Cerebellar cortex (tissue), 1 donor: Measurements from ENCODE around the gene C4orf50.
"Not testable (repeated sequence)": the region's sequence is repeated elsewhere in the genome, so short reads cannot be mapped to it uniquely, and the experiment has no call there.

ENCODE experiments used
- DNase-seq: peaks from one replicate; pipeline ENCODE4 v3.0.0-alpha.2; 2015; ENCODE audit warnings: low spot score

C4orf50 gene

GRCh38 chr4:5969336-5969735, 48.9 kb downstream of the C4orf50 start:
- DNase-seq = no peak

- no peak for DNase-seq
Measured at GRCh38 chr4:5968246-5968645, 50.0 kb downstream of the C4orf50 start.

- DNase-seq = no peak
Measured at GRCh38 chr4:5967783-5968182, 50.4 kb downstream of the C4orf50 start.

- DNase-seq = no peak
Measured at GRCh38 chr4:5965225-5965624, 53.0 kb downstream of the C4orf50 start.

- DNase-seq = no peak
Measured at GRCh38 chr4:5964030-5964429, 54.2 kb downstream of the C4orf50 start.

- DNase-seq = no peak
Measured at GRCh38 chr4:5963611-5964010, 54.6 kb downstream of the C4orf50 start.

GRCh38 chr4:5962416-5962815, 55.8 kb downstream of the C4orf50 start:
- peak; percentile 62 for DNase-seq

GRCh38 chr4:5960252-5960880, 57.9 kb downstream of the C4orf50 start:
- DNase-seq = no peak

- DNase-seq = no peak
Measured at GRCh38 chr4:5959211-5959982, 58.8 kb downstream of the C4orf50 start.

GRCh38 chr4:5958199-5958735, 60.0 kb downstream of the C4orf50 start:
- no peak for DNase-seq

GRCh38 chr4:5957076-5957475, 61.2 kb downstream of the C4orf50 start:
- no peak for DNase-seq

GRCh38 chr4:5956285-5957021, 61.8 kb downstream of the C4orf50 start:
- no peak for DNase-seq

GRCh38 chr4:5955856-5956255, 62.4 kb downstream of the C4orf50 start:
- no peak for DNase-seq

- no peak for DNase-seq
Measured at GRCh38 chr4:5955201-5955821, 62.9 kb downstream of the C4orf50 start.

GRCh38 chr4:5954056-5954760, 64.0 kb downstream of the C4orf50 start:
- DNase-seq = no peak

GRCh38 chr4:5952975-5953951, 65.0 kb downstream of the C4orf50 start:
- no peak for DNase-seq

- no peak for DNase-seq
Measured at GRCh38 chr4:5952286-5952974, 65.8 kb downstream of the C4orf50 start.

- DNase-seq = not testable (repeated sequence)
Measured at GRCh38 chr4:5946653-5947052, 71.6 kb downstream of the C4orf50 start.

GRCh38 chr4:5945936-5946335, 72.3 kb downstream of the C4orf50 start:
- no peak for DNase-seq

GRCh38 chr4:5945171-5945570, 73.1 kb downstream of the C4orf50 start:
- DNase-seq = no peak
